ENCODE results near the gene RSAD1. TPM values are rescaled to one million over a fixed set of nuclear protein-coding genes. Genes with fewer than 3 reads are reported as not detected.

Gene RSAD1
- total RNA-seq, 1 donor from 2014 or later, result 42.2 TPM

GRCh38 chr17:50499721-50500120, 21.1 kb downstream of the RSAD1 start:
- no peaks in the 10 kb centered on the region for H3K36me3 Mint-ChIP-seq (ENCODE audit: low read depth)
- POLR2A ChIA-PET, result no interaction called here
- DNase-seq, result no peak
- no peak overlapping the region for H3K4me3 Mint-ChIP-seq
- CTCF ChIA-PET, result no interaction called here
- peaks cover 2% of the 10 kb centered on the region for H3K27me3 Mint-ChIP-seq
- no peak for ATAC-seq (ENCODE audit: low read depth)
- H3K27ac Mint-ChIP-seq, result no peak overlapping the region
- no peaks in the 10 kb centered on the region for H3K9me3 Mint-ChIP-seq
- H3K4me1 Mint-ChIP-seq, result no peaks in the 10 kb centered on the region
- intact Hi-C loops (cut with micrococcal nuclease), result no loop called here
- TF ChIP-seq CTCF (IDR thresholded peaks at IDR 0.05), result no peak

- no peak for TF ChIP-seq CTCF (IDR thresholded peaks at IDR 0.05)
- no peak overlapping the region for H3K4me3 Mint-ChIP-seq
- H3K9me3 Mint-ChIP-seq, result no peaks in the 10 kb centered on the region
- H3K4me1 Mint-ChIP-seq, result no peaks in the 10 kb centered on the region
- H3K36me3 Mint-ChIP-seq (ENCODE audit: low read depth), result no peaks in the 10 kb centered on the region
- H3K27me3 Mint-ChIP-seq, result peaks cover 2% of the 10 kb centered on the region
- CTCF ChIA-PET, result interaction anchor here (1.8 to 3.3 kb wide), 3 partner anchors 18 to 140 kb away, joined by 4 to 18 read pairs (median 11); no protein-coding TSS in a partner anchor
- ATAC-seq (ENCODE audit: low read depth), result no peak
- DNase-seq, result no peak
- no peak overlapping the region for H3K27ac Mint-ChIP-seq
- POLR2A ChIA-PET, result no interaction called here
- intact Hi-C loops (cut with micrococcal nuclease), result loop anchor here (1.0 kb wide), 2 partner anchors 19 to 139 kb away; no protein-coding TSS in a partner anchor
These were observed 22.4 kb downstream of the RSAD1 start for GRCh38 chr17:50501054-50501453.

- ChIA-PET POLR2A (interaction anchor here (0.6 kb wide), 1 partner anchor 204 kb away, joined by 3 read pairs; no protein-coding TSS in a partner anchor), CTCF (interaction anchor here (0.8 to 3.3 kb wide), 3 partner anchors 10 to 141 kb away, joined by 3 to 18 read pairs (median 4); no protein-coding TSS in a partner anchor)
- intact Hi-C loops (cut with micrococcal nuclease), result no loop called here
- DNase-seq (no peak), ATAC-seq (ENCODE audit: low read depth) (no peak)
- Mint-ChIP-seq H3K4me3 (no peak overlapping the region), H3K36me3 (ENCODE audit: low read depth) (no peaks in the 10 kb centered on the region), H3K27ac (no peak overlapping the region), H3K27me3 (no peaks in the 10 kb centered on the region), H3K9me3 (no peaks in the 10 kb centered on the region), H3K4me1 (no peaks in the 10 kb centered on the region)
- TF ChIP-seq CTCF (IDR thresholded peaks at IDR 0.05), result no peak
These were observed 23.8 kb downstream of the RSAD1 start for GRCh38 chr17:50502301-50502990.

GRCh38 chr17:50505591-50506130, 27.0 kb downstream of the RSAD1 start:
- H3K4me1 Mint-ChIP-seq, result peaks cover 19% of the 10 kb centered on the region
- ATAC-seq (ENCODE audit: low read depth), result no peak
- no peak overlapping the region for H3K27ac Mint-ChIP-seq

More at GRCh38 chr17:50505591-50506130, 27.0 kb downstream of the RSAD1 start:
- TF ChIP-seq CTCF (IDR thresholded peaks at IDR 0.05), result no peak
- no peak overlapping the region for H3K4me3 Mint-ChIP-seq
- POLR2A ChIA-PET, result no interaction called here
- DNase-seq, result no peak
- H3K27me3 Mint-ChIP-seq, result no peaks in the 10 kb centered on the region
- intact Hi-C loops (cut with micrococcal nuclease), result no loop called here
- H3K9me3 Mint-ChIP-seq, result no peaks in the 10 kb centered on the region
- no peaks in the 10 kb centered on the region for H3K36me3 Mint-ChIP-seq (ENCODE audit: low read depth)
- CTCF ChIA-PET, result interaction anchor here (0.9 kb wide), 1 partner anchor 144 kb away, joined by 3 read pairs; no protein-coding TSS in a partner anchor

All from activated B cell treated with CpG ODN at 0.5 μM for 24 hours (primary cell).